ENCODE results near the gene DPYD.

DPYD gene

GRCh38 chr1:97864615-97865014, 56.2 kb downstream of the DPYD start:
- no peak overlapping the region for H3K9ac ChIP-seq (ENCODE audit: low read length)
- H3K27ac ChIP-seq (ENCODE audit: low read depth, low read length), result no peak overlapping the region
- no peak overlapping the region for H3K4me3 ChIP-seq (ENCODE audit: low read length)
- no peaks in the 10 kb centered on the region for H3K36me3 ChIP-seq (ENCODE audit: control insufficient read depth, insufficient read depth, low read length)
- H3K27me3 ChIP-seq (ENCODE audit: control insufficient read depth, insufficient read depth, low read length), result no peaks in the 10 kb centered on the region
- H3K4me1 ChIP-seq (ENCODE audit: control insufficient read depth, insufficient read depth, low read length), result no peaks in the 10 kb centered on the region

DNA sequence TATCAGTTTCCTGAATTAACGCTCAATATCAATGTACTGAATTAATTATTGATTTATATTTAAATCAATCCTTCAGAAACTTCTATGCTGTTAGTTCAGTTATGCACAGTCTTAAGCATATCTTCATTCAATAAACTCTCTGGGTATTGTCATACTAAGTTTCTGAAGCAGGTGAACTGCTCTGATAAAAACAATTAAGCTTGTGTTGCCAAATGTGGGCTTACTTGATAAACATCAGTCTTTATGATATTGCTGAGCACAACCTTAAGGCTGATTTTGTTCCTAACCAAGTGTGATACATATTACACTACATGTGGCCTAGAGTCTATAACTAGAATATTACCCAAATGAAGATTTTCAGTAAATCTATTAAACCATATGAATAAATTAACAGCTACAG, 67.6 kb downstream of the DPYD start:
- H3K4me3 ChIP-seq (ENCODE audit: low read length), result no peak overlapping the region
- H3K27ac ChIP-seq (ENCODE audit: low read depth, low read length), result no peak overlapping the region
- no peaks in the 10 kb centered on the region for H3K4me1 ChIP-seq (ENCODE audit: control insufficient read depth, insufficient read depth, low read length)
- no peaks in the 10 kb centered on the region for H3K27me3 ChIP-seq (ENCODE audit: control insufficient read depth, insufficient read depth, low read length)
- H3K9ac ChIP-seq (ENCODE audit: low read length), result no peak overlapping the region
- no peaks in the 10 kb centered on the region for H3K36me3 ChIP-seq (ENCODE audit: control insufficient read depth, insufficient read depth, low read length)

GRCh38 chr1:97849345-97850340, 71.2 kb downstream of the DPYD start:
- Histone ChIP-seq H3K9ac (ENCODE audit: low read length) (no peak overlapping the region), H3K4me3 (ENCODE audit: low read length) (no peak overlapping the region), H3K4me1 (ENCODE audit: control insufficient read depth, insufficient read depth, low read length) (no peaks in the 10 kb centered on the region), H3K27me3 (ENCODE audit: control insufficient read depth, insufficient read depth, low read length) (no peaks in the 10 kb centered on the region), H3K27ac (ENCODE audit: low read depth, low read length) (no peak overlapping the region), H3K36me3 (ENCODE audit: control insufficient read depth, insufficient read depth, low read length) (no peaks in the 10 kb centered on the region)

DNA sequence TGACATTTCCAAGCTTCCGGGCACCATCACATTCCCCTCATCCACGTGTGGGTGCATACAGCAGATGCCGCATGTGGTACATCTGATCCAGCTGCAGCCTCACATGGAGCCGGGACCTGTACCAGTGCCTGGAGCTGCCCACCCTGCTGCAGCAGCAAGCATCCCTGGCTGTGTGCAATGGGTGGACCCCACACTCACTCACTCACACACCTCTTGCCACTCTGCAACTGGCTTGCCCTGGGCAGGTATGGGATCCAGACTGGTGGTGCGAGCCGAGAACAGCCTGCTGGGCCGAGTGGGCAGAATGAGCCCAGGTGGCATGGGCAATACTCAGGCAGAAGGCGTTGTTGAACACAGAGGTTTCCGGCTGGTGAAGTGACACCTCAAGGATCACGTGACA, 75.0 kb downstream of the DPYD start:
- no peaks in the 10 kb centered on the region for H3K27me3 ChIP-seq (ENCODE audit: control insufficient read depth, insufficient read depth, low read length)
- H3K4me1 ChIP-seq (ENCODE audit: control insufficient read depth, insufficient read depth, low read length), result no peaks in the 10 kb centered on the region
- H3K27ac ChIP-seq (ENCODE audit: low read depth, low read length), result no peak overlapping the region
- no peak overlapping the region for H3K9ac ChIP-seq (ENCODE audit: low read length)
- H3K36me3 ChIP-seq (ENCODE audit: control insufficient read depth, insufficient read depth, low read length), result no peaks in the 10 kb centered on the region
- H3K4me3 ChIP-seq (ENCODE audit: low read length), result no peak overlapping the region

DNA sequence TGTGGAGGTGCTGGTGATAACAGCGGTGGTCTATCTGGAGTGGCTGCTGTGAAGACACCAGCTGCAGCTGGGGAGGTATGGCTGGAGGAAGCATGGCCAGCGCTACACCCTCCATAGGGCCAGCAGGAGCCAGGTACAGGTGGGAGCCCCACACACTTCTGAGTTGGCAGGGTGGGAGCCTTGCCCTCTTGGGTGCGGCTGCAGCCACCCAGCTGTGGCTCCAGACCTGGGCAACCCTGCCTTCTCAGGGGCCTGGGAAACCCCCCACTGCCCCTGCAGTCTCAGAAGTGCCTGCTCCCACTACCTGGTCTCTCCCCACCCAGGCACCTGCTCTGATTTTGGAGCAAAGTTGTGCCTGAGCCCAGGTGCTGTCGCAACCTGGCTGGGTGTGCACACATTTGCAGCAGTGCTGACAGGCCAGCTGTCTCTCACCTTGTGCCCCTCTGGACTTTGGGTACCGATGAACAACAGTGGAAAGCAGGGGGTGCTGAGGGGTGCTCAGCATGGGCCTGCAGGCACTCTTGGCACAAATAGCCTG, 76.2 kb downstream of the DPYD start:
- H3K9ac ChIP-seq (ENCODE audit: low read length), result no peak overlapping the region
- H3K36me3 ChIP-seq (ENCODE audit: control insufficient read depth, insufficient read depth, low read length), result no peaks in the 10 kb centered on the region
- no peaks in the 10 kb centered on the region for H3K4me1 ChIP-seq (ENCODE audit: control insufficient read depth, insufficient read depth, low read length)
- no peak overlapping the region for H3K27ac ChIP-seq (ENCODE audit: low read depth, low read length)
- H3K27me3 ChIP-seq (ENCODE audit: control insufficient read depth, insufficient read depth, low read length), result no peaks in the 10 kb centered on the region
- no peak overlapping the region for H3K4me3 ChIP-seq (ENCODE audit: low read length)

GRCh38 chr1:97841338-97841737, 79.5 kb downstream of the DPYD start:
- H3K27ac ChIP-seq (ENCODE audit: low read depth, low read length), result no peak overlapping the region
- no peak overlapping the region for H3K9ac ChIP-seq (ENCODE audit: low read length)
- H3K27me3 ChIP-seq (ENCODE audit: control insufficient read depth, insufficient read depth, low read length), result no peaks in the 10 kb centered on the region
- H3K4me1 ChIP-seq (ENCODE audit: control insufficient read depth, insufficient read depth, low read length), result no peaks in the 10 kb centered on the region
- no peaks in the 10 kb centered on the region for H3K36me3 ChIP-seq (ENCODE audit: control insufficient read depth, insufficient read depth, low read length)
- no peak overlapping the region for H3K4me3 ChIP-seq (ENCODE audit: low read length)

GRCh38 chr1:97837161-97837560, 83.7 kb downstream of the DPYD start:
- Histone ChIP-seq H3K9ac (ENCODE audit: low read length) (no peak overlapping the region), H3K27ac (ENCODE audit: low read depth, low read length) (no peak overlapping the region), H3K4me1 (ENCODE audit: control insufficient read depth, insufficient read depth, low read length) (no peaks in the 10 kb centered on the region), H3K27me3 (ENCODE audit: control insufficient read depth, insufficient read depth, low read length) (no peaks in the 10 kb centered on the region), H3K36me3 (ENCODE audit: control insufficient read depth, insufficient read depth, low read length) (no peaks in the 10 kb centered on the region), H3K4me3 (ENCODE audit: low read length) (no peak overlapping the region)

DNA sequence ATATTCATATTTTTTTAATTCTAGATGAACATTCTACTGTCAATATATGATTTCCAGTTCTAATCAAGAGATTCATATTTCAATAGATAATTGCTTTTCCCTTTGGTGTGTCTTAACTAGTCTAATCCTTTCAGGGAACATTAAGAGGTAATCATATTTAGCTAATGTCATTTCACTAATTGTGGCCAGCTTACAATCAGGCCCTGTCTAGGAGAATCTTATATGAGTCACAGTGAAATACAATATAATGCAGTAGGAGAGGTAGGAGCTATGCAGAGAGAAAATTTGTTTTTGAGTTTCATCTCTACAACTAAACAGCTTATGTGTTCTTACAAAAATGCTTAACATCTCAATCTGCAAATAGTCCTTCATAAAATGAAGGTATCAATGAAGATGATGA, 85.9 kb downstream of the DPYD start:
- H3K36me3 ChIP-seq (ENCODE audit: control insufficient read depth, insufficient read depth, low read length), result no peaks in the 10 kb centered on the region
- H3K9ac ChIP-seq (ENCODE audit: low read length), result no peak overlapping the region
- H3K27ac ChIP-seq (ENCODE audit: low read depth, low read length), result no peak overlapping the region
- no peaks in the 10 kb centered on the region for H3K4me1 ChIP-seq (ENCODE audit: control insufficient read depth, insufficient read depth, low read length)
- H3K27me3 ChIP-seq (ENCODE audit: control insufficient read depth, insufficient read depth, low read length), result no peaks in the 10 kb centered on the region
- H3K4me3 ChIP-seq (ENCODE audit: low read length), result no peak overlapping the region

- Histone ChIP-seq H3K4me1 (ENCODE audit: control insufficient read depth, insufficient read depth, low read length) (no peaks in the 10 kb centered on the region), H3K9ac (ENCODE audit: low read length) (no peak overlapping the region), H3K27ac (ENCODE audit: low read depth, low read length) (no peak overlapping the region), H3K36me3 (ENCODE audit: control insufficient read depth, insufficient read depth, low read length) (no peaks in the 10 kb centered on the region), H3K4me3 (ENCODE audit: low read length) (no peak overlapping the region), H3K27me3 (ENCODE audit: control insufficient read depth, insufficient read depth, low read length) (no peaks in the 10 kb centered on the region)
Measured at GRCh38 chr1:97833881-97834280, 87.0 kb downstream of the DPYD start.

GRCh38 chr1:97832481-97832880, 88.4 kb downstream of the DPYD start:
- H3K4me3 ChIP-seq (ENCODE audit: low read length), result no peak overlapping the region
- no peaks in the 10 kb centered on the region for H3K36me3 ChIP-seq (ENCODE audit: control insufficient read depth, insufficient read depth, low read length)
- no peak overlapping the region for H3K27ac ChIP-seq (ENCODE audit: low read depth, low read length)
- no peak overlapping the region for H3K9ac ChIP-seq (ENCODE audit: low read length)
- H3K27me3 ChIP-seq (ENCODE audit: control insufficient read depth, insufficient read depth, low read length), result no peaks in the 10 kb centered on the region
- H3K4me1 ChIP-seq (ENCODE audit: control insufficient read depth, insufficient read depth, low read length), result no peaks in the 10 kb centered on the region

DNA sequence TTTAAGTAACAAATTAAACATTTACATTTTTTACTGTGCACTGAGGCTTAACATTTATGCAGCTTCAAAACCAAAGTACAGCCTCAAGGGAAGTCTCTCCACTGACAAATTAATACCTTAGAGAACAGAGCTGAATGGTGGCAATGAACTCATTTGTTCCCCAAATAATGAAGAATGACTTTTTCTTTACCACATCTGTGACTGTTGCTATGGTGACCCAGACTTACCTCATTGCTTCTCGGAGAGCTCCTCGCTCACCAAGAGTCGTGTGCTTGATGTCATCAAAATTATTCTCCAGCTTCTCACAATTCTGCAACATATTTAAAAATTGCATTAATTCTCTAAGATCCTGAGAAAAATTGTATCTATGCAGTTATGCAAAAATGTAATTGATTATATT, 92.9 kb downstream of the DPYD start:
- Histone ChIP-seq H3K27ac (ENCODE audit: low read depth, low read length) (no peak overlapping the region), H3K4me1 (ENCODE audit: control insufficient read depth, insufficient read depth, low read length) (no peaks in the 10 kb centered on the region), H3K9ac (ENCODE audit: low read length) (no peak overlapping the region), H3K4me3 (ENCODE audit: low read length) (no peak overlapping the region), H3K36me3 (ENCODE audit: control insufficient read depth, insufficient read depth, low read length) (no peaks in the 10 kb centered on the region), H3K27me3 (ENCODE audit: control insufficient read depth, insufficient read depth, low read length) (no peaks in the 10 kb centered on the region)

DNA sequence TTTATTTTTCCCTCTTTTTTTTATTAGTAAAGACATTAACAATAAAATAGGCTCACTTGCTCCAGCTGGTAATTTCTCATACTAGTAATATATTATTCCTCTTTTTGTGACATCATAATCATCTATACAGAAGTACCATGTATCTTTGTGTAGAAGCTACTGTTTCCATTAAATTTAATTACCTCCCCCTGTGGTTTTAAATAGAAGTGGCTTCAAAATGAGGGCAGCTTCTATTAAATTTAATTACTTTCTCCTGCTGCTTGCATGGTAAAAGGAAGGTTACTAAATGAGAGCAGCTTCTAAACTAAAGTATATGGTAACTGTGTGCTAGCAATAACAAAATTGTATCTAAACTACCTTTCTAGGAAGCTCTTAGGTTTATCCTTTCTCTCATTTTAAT, 94.0 kb downstream of the DPYD start:
- Histone ChIP-seq H3K9ac (ENCODE audit: low read length) (no peak overlapping the region), H3K4me3 (ENCODE audit: low read length) (no peak overlapping the region), H3K36me3 (ENCODE audit: control insufficient read depth, insufficient read depth, low read length) (no peaks in the 10 kb centered on the region), H3K4me1 (ENCODE audit: control insufficient read depth, insufficient read depth, low read length) (no peaks in the 10 kb centered on the region), H3K27ac (ENCODE audit: low read depth, low read length) (no peak overlapping the region), H3K27me3 (ENCODE audit: control insufficient read depth, insufficient read depth, low read length) (no peaks in the 10 kb centered on the region)

DNA sequence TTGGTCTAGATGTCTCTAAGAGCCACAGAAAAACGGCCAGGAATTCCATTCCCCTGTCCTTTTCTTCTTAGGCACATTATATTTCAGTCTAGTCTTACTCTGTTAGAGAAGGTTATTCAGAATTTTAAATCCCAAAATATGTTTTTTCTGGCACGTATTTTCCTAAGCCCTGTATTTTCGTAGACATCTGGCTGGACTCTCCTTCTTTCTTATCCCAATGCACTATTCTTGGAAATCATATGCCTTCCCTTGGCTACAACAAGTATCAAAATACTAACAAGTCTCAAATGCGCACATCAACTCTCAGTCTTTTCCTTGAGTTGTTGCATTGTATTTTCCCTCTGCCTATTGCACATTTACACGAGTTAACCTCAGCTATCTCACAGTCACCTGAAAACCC, 96.2 kb downstream of the DPYD start:
- H3K4me3 ChIP-seq (ENCODE audit: low read length), result no peak overlapping the region

More for the DNA sequence above, 96.2 kb downstream of the DPYD start:
- Histone ChIP-seq H3K9ac (ENCODE audit: low read length) (no peak overlapping the region), H3K27ac (ENCODE audit: low read depth, low read length) (no peak overlapping the region), H3K36me3 (ENCODE audit: control insufficient read depth, insufficient read depth, low read length) (no peaks in the 10 kb centered on the region), H3K4me1 (ENCODE audit: control insufficient read depth, insufficient read depth, low read length) (no peaks in the 10 kb centered on the region), H3K27me3 (ENCODE audit: control insufficient read depth, insufficient read depth, low read length) (no peaks in the 10 kb centered on the region)
